Body of pancreas (tissue), 2 donors: ENCODE data around the gene FGF22. TPM values are rescaled to one million over a fixed set of nuclear protein-coding genes. Genes with fewer than 3 reads are reported as not detected.

Experiments used
- total RNA-seq, 2 donors: library from RNA; depleted of rRNA; stranded (reverse); fragments of >200 nt; gene quantifications; one replicate each; pipeline ENCODE4 v1.1.0, GENCODE V29; 2016

The FGF22 gene
- total RNA-seq, 2 donors from 2014 or later: not detected

Other genes starting within 250 kb of the FGF22 start
- 1 to 10 TPM in 1 of 2 donors, under 1 TPM in 1; 0.33 to 1.8 TPM for gene C2CD4C, start 230.7 kb upstream of the FGF22 start, total RNA-seq
- 100 to 1,000 TPM; 119 to 137 TPM for gene SHC2, start 178.8 kb upstream of the FGF22 start, total RNA-seq
- gene MADCAM1, start 143.4 kb upstream of the FGF22 start, total RNA-seq: 1 to 10 TPM in 1 of 2 donors, not detected in 1; 3.6 TPM
- 10 to 100 TPM; 34.5 to 62.0 TPM for gene TPGS1, start 132.4 kb upstream of the FGF22 start, total RNA-seq
- gene CDC34, start 108.1 kb upstream of the FGF22 start, total RNA-seq: 100 to 1,000 TPM in 1 of 2 donors, 10 to 100 TPM in 1; 77.0 to 101 TPM
- gene GZMM, start 95.8 kb upstream of the FGF22 start, total RNA-seq: 1 to 10 TPM in 1 of 2 donors, not detected in 1; 5.3 TPM
- 100 to 1,000 TPM; 176 to 264 TPM for gene BSG, start 67.3 kb upstream of the FGF22 start, total RNA-seq
- under 1 TPM in 1 of 2 donors, not detected in 1; 0.26 TPM for gene HCN2, start 50.0 kb upstream of the FGF22 start, total RNA-seq
- gene POLRMT, start 6.3 kb upstream of the FGF22 start, total RNA-seq: 10 to 100 TPM; 25.4 to 46.1 TPM
- 10 to 100 TPM; 23.3 to 45.8 TPM for gene RNF126, start 23.3 kb downstream of the FGF22 start, total RNA-seq
- 100 to 1,000 TPM in 1 of 2 donors, 10 to 100 TPM in 1; 72.4 to 236 TPM for gene FSTL3, start 36.5 kb downstream of the FGF22 start, total RNA-seq
- gene PRSS57, start 55.6 kb downstream of the FGF22 start, total RNA-seq: not detected
- 10 to 100 TPM; 14.8 to 32.6 TPM for gene PALM, start 69.1 kb downstream of the FGF22 start, total RNA-seq
- 1 to 10 TPM in 1 of 2 donors, under 1 TPM in 1; 0.99 to 3.4 TPM for gene MISP, start 111.2 kb downstream of the FGF22 start, total RNA-seq
- 100 to 1,000 TPM in 1 of 2 donors, 10 to 100 TPM in 1; 78.9 to 100 TPM for gene PTBP1, start 157.6 kb downstream of the FGF22 start, total RNA-seq
- not detected for gene PLPPR3, start 182.1 kb downstream of the FGF22 start, total RNA-seq
- gene AZU1, start 188.0 kb downstream of the FGF22 start, total RNA-seq: under 1 TPM in 1 of 2 donors, not detected in 1; 0.26 TPM
- under 1 TPM in 1 of 2 donors, not detected in 1; 0.99 TPM for gene PRTN3, start 201.1 kb downstream of the FGF22 start, total RNA-seq
- gene ELANE, start 212.4 kb downstream of the FGF22 start, total RNA-seq: not detected
- 100 to 1,000 TPM; 134 to 825 TPM for gene CFD, start 219.8 kb downstream of the FGF22 start, total RNA-seq